ENCODE measurements around the gene SLC6A5.

GRCh38 chr11:20707876-20708275 lies 108.5 kb downstream of the SLC6A5 start:
- TF ChIP-seq CTCF (IDR thresholded peaks at IDR 0.05) = no peak
- no peak for TF ChIP-seq POLR2AphosphoS5 (IDR thresholded peaks at IDR 0.05)
- TF ChIP-seq POLR2A (IDR thresholded peaks at IDR 0.05) = no peak

All from suprapubic skin (tissue), 4 donors.